GM19238 (cell line): Measurements from ENCODE around the gene SSH2.
A peak's percentile ranks its signal among the peaks of the same experiment; 100 is the strongest.
"Not testable (repeated sequence)": the region's sequence is repeated elsewhere in the genome, so short reads cannot be mapped to it uniquely, and the experiment has no call there.

Source experiments
- DNase-seq: peaks from one replicate; pipeline ENCODE4 v3.0.0; 2011; ENCODE audit warnings: low spot score; ENCODE audit not compliant: insufficient read length

Gene SSH2

DNA sequence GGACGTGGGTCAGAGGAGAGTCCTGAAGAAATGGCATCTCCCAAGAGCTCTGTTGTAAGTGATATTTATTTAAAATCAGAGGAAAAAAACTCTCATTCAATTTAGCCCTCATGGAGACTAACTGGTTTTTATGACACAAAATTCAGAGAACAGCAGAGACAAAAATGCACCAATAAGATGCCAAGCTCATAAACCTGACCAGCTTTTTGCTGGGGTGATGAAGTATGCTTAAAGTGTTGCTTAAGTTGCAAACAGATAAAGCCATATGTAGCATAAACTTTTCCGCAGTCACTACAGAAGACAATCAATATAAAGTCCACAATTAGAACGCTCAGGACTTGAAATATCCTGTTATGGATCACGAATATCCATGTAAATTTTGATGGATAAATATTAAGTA lies 183.4 kb downstream of the SSH2 start:
- DNase-seq, result no peak

GRCh38 chr17:29744121-29744520 lies 185.9 kb downstream of the SSH2 start:
- no peak for DNase-seq

DNA sequence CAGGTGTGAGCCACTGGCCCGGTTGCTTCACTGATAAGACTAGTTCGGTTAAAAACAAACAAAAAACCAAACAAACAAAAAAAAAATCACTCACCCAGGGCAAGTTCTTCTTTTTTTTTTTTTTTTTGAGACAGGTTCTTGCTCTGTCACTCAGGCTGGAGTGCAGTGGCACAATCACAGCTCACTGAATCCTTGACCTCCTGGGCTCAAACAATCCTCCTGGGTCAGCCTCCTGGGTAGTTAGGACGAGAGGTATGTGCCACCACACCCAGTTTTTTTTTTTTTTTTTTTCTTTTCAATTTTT lies 187.9 kb downstream of the SSH2 start:
- no peak for DNase-seq

DNA sequence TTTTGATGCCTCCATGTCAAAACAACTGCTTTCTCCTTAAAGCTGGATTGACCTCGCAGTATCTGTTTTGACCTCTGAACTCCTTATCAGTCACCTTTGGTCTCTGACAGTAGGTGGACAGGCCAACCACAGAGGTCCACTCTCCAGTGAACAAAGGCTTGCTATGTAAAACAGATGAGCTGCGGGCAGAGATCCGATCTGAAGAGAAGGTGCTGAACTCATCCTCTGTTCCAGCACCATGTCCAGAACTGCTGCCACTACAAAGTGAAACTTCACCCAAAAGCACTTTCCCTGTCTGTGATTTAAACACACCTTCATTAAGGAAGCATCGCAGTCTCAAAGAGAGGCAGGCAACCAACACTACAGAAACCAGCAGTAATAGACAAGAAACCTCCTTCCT lies 190.0 kb downstream of the SSH2 start:
- no peak for DNase-seq

DNA sequence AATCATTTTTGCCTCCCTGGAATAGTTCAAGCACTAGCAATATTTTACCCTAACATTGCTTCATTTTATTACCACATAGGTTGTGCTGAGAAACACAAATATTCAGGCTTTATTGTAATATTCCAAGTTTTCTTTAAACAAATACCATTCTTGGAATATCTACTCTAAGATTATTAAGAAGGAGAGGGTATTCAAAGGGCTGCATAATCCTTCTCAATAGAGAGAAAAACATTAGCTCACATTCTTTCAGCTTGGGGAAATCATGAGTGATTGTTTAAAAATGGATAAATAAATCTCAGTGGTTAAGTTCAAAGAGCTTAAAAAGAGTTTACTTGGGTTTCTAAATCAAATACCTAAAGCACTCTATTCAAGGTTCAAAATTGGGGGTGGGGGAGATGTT lies 195.4 kb downstream of the SSH2 start:
- no peak for DNase-seq

DNA sequence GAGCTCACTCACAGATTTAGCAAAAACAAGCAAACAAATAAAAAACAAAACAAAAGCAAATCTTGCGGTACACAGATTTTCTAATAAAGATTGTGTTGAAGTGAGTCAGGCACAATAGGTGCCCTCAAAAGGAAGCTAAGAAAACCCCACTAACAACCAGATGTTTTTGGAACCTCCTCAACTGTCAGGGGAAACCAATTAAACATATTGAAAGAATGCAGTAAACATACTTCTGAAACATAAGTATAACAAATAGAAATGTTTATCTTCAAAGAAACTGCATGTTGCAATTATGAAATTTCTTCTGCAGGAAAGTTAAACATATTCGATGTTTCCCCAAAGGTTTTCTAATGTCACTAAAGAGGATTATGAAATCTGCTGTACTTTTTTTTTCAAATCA lies 196.9 kb downstream of the SSH2 start:
- no peak for DNase-seq

DNA sequence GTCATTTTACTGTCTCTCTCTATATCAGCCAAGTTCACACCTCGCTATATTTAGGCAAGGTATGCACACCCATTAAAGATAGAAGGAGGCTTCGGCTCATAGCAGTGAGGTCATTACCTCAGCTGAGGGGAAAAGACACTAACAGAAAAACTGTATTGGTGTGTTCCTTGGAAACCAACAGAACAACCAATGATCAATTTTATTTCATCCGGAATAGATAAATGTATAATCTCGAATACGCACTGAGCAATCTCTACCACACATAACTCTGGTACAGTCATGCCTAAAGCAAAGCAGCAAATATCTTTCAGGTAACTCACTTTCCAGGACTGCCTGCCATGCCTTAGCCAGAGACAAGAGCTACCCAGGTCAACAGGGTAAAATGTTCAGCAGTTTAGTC lies 197.4 kb downstream of the SSH2 start:
- no peak for DNase-seq

DNA sequence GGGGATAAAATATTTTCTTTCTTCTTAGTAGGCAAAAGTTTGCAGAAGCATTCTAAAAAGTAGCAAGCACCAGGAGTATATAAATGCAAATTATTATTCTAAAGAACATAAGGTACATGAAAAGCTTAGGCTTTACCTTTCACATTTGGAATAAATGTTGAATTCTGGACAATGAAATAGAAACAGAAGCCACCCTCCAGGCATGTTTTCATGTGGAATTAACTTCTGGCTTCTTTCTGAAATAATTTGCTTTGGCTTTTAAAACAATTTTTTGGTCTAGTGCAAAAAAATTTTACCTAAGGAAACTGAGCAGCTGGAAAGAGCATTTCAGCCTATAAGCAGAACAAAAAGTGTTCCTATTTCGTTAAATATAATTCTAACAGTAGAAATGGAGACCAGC lies 197.8 kb downstream of the SSH2 start:
- DNase-seq, result no peak

DNA sequence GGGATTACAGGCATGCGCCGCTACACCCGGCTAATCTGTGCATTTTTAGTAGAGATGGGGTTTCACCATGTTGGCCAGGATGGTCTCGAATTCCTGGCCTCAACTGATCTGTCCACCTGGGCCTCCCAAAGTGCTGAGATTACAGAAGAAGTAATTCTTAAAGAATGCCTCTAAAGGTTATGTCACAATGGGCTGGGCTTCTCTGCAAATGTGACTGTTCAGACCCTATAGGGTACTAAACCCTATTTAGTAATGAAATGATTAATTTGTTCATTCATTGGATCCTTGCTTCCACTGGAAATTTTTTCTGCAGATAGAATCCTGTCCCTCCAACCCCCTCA lies 198.5 kb downstream of the SSH2 start:
- DNase-seq, result no peak

- DNase-seq, result no peak
Measured at GRCh38 chr17:29728490-29728889, 201.5 kb downstream of the SSH2 start.

GRCh38 chr17:29726715-29727252 lies 203.2 kb downstream of the SSH2 start:
- no peak for DNase-seq

GRCh38 chr17:29725408-29725807 lies 204.6 kb downstream of the SSH2 start:
- DNase-seq, result not testable (repeated sequence)

GRCh38 chr17:29723278-29724047 lies 206.6 kb downstream of the SSH2 start:
- DNase-seq, result no peak

DNA sequence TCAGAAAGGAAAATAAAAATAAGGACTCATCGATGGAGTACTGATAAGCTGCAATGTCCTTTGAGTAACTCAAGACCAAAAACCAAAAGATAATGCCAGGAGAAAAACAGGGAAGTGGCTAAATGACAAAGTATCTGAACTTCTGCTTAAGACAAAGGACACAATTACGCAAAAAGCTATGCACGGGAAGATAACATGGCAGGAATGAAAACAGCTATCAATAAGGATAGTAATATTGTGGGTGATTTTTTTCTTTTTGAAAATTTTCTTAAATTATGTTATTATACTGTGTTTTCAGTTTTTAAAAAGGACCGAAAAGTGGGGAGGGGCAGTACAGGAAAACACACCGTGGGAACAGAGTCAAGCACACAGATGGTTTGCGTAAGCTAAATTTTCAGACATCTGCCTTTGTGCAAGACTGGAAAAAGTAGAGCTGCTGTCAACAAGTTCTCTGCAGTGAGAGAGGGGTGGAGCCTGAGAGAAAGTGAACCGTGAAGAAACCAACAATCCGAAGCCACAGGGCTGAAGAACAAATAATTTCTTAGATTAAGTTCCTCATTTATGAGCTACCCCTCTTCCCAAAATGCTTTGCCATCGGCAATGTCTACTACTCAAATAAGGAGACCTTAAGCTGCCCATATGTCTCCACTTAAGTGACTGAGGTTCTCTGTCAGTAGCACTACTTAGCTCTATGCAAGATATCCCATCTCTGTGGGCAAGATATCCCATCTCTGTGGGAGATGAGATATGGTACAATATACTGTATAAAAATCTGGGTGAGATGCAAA lies 207.4 kb downstream of the SSH2 start:
- peak; percentile 44 for DNase-seq

DNA sequence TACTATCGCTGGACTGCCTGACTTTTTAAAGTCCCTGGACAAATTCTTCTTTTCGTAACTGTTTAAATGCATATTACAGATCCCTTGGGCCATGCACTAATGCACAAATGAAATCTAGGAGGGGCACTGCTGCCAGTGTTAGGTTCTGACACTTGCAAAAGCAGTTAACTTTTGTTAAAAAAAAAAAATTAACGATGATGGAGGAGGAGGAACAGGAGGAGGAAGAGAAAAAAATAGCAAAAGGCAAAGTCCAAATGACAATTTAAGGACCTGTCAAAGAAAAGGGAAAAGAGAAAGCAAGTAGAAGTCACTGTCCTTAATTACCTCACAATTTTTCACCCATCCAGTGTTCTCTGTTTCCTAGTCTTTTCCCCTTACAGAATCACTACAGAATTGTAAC lies 209.5 kb downstream of the SSH2 start:
- no peak for DNase-seq

- DNase-seq, result no peak
Measured at GRCh38 chr17:29719469-29719868, 210.6 kb downstream of the SSH2 start.

GRCh38 chr17:29718446-29719039 lies 211.5 kb downstream of the SSH2 start:
- no peak for DNase-seq

GRCh38 chr17:29717817-29718216 lies 212.2 kb downstream of the SSH2 start:
- no peak for DNase-seq

DNA sequence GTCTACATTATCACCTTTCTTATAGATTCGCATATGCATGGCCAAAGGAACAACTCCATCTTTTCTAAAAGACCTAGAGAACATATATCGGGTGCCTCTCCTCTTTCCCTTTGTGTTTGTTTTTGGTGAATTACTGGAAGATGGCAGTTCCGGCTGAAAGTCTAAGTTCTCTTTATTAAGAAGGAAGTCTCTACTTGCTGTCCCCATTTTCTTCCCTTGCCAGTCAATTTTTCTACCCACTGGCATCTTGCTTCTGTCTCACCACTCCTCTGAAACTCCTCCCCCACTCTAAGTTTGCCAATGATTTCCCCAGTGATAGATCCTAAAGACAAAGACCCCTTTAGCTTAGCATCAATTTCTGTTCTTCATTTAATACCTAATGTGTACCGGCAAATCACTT lies 213.5 kb downstream of the SSH2 start:
- no peak for DNase-seq

- DNase-seq, result no peak
Measured at GRCh38 chr17:29715680-29716079, 214.3 kb downstream of the SSH2 start.

DNA sequence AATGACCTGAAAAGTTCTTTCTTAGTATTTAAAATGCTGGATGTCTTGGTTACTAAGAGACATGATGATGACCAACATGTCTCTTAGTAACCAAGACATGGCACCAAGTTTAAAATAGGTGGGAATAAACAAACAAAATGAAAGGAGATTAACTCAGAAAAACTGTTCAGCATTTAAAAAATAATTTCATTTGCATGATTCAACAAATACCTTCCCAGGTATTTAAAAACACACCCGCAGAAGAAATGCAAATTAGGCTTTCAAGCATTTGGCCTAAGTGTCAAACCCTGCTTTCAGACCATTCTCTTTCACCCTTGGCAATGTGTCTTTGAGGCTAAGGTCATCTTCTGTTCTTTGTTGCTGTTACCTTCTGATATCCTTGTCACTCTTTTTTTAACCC lies 215.9 kb downstream of the SSH2 start:
- DNase-seq, result no peak

GRCh38 chr17:29713626-29714025 lies 216.4 kb downstream of the SSH2 start:
- no peak for DNase-seq
